Measurements from ENCODE around the gene MLXIPL.

MLXIPL gene

GRCh38 chr7:73642834-73643233, 18.5 kb upstream of the MLXIPL start:
- H3K4me3 ChIP-seq: no peak overlapping the region
- DNase-seq (ENCODE audit: low spot score): no peak
- TF ChIP-seq CTCF (IDR thresholded peaks at IDR 0.05): no peak
- no peak overlapping the region for H3K27ac ChIP-seq

- no peak overlapping the region for H3K4me3 ChIP-seq
These were observed 14.6 kb upstream of the MLXIPL start for GRCh38 chr7:73638911-73639310.

GRCh38 chr7:73635428-73636200, 11.3 kb upstream of the MLXIPL start:
- DNase-seq (ENCODE audit: low spot score): no peak
- no peak for TF ChIP-seq CTCF (IDR thresholded peaks at IDR 0.05)
- Histone ChIP-seq H3K27ac (no peak overlapping the region), H3K4me3 (no peak overlapping the region)

More at GRCh38 chr7:73638911-73639310, 14.6 kb upstream of the MLXIPL start:
- DNase-seq (ENCODE audit: low spot score): no peak
- TF ChIP-seq CTCF (IDR thresholded peaks at IDR 0.05): no peak
- no peak overlapping the region for H3K27ac ChIP-seq

GRCh38 chr7:73633844-73634243, 9.5 kb upstream of the MLXIPL start:
- no peak for TF ChIP-seq CTCF (IDR thresholded peaks at IDR 0.05)
- DNase-seq (ENCODE audit: low spot score): no peak
- H3K4me3 ChIP-seq: no peak overlapping the region
- no peak overlapping the region for H3K27ac ChIP-seq

- Histone ChIP-seq H3K4me3 (no peak overlapping the region), H3K27ac (no peak overlapping the region)
- TF ChIP-seq CTCF (IDR thresholded peaks at IDR 0.05): no peak
- DNase-seq (ENCODE audit: low spot score): no peak
These were observed 9.0 kb upstream of the MLXIPL start for GRCh38 chr7:73633323-73633722.

GRCh38 chr7:73631558-73631957, 7.2 kb upstream of the MLXIPL start:
- no peak overlapping the region for H3K4me3 ChIP-seq
- DNase-seq (ENCODE audit: low spot score): no peak
- TF ChIP-seq CTCF (IDR thresholded peaks at IDR 0.05): no peak
- no peak overlapping the region for H3K27ac ChIP-seq

- no peak overlapping the region for H3K4me3 ChIP-seq
- no peak overlapping the region for H3K27ac ChIP-seq
- no peak for DNase-seq (ENCODE audit: low spot score)
- TF ChIP-seq CTCF (IDR thresholded peaks at IDR 0.05): no peak
These were observed 4.2 kb upstream of the MLXIPL start for GRCh38 chr7:73628504-73628903.

Data from coronary artery (tissue), 2 donors.